Measurements from ENCODE around the gene AP1M1.
A peak's percentile ranks its signal among the peaks of the same experiment; 100 is the strongest.

Gene AP1M1

DNA sequence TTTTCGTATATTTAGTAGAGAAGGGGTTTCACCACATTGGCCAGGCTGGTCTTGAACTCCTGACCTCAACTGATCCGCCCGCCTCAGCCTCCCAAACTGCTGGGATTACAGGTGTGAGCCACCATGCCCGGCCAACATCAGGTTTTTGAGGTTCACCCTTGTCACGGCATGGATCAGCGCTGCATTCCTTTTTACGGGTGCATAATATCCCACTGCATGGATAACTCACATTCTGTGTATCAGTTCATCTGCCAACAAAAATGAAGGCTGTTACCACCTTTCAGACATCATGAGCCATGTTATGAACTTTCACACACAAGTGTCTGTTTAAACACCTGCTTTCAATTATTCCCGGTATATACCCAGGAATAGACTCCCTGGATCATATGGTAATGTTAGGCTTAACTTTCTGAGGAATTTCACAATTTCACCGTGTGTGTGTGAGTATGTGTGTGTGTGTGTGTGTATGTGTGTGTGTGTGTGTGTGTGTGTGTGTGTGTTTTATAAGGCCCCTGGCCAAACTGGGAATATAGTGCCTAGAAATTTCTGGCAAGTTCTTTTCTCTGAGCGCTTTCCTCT is 52.2 kb downstream of the AP1M1 start:
- TF ChIP-seq, protein P1, sequence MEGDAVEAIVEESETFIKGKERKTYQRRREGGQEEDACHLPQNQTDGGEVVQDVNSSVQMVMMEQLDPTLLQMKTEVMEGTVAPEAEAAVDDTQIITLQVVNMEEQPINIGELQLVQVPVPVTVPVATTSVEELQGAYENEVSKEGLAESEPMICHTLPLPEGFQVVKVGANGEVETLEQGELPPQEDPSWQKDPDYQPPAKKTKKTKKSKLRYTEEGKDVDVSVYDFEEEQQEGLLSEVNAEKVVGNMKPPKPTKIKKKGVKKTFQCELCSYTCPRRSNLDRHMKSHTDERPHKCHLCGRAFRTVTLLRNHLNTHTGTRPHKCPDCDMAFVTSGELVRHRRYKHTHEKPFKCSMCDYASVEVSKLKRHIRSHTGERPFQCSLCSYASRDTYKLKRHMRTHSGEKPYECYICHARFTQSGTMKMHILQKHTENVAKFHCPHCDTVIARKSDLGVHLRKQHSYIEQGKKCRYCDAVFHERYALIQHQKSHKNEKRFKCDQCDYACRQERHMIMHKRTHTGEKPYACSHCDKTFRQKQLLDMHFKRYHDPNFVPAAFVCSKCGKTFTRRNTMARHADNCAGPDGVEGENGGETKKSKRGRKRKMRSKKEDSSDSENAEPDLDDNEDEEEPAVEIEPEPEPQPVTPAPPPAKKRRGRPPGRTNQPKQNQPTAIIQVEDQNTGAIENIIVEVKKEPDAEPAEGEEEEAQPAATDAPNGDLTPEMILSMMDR (IDR thresholded peaks at IDR 0.05; ENCODE audit: low read depth, low read length, missing control alignments), result no peak
- in situ Hi-C loops (cut with HindIII; ENCODE audit: low sequenced_read_pairs), result loop anchor here (5.0 kb wide), 1 partner anchor 122 kb away; no protein-coding TSS in a partner anchor
- H3K4me3 ChIP-seq (ENCODE audit: low read depth, low read length), result no peak overlapping the region
- DNase-seq (ENCODE audit: low read depth), result peak; percentile 34

DNA sequence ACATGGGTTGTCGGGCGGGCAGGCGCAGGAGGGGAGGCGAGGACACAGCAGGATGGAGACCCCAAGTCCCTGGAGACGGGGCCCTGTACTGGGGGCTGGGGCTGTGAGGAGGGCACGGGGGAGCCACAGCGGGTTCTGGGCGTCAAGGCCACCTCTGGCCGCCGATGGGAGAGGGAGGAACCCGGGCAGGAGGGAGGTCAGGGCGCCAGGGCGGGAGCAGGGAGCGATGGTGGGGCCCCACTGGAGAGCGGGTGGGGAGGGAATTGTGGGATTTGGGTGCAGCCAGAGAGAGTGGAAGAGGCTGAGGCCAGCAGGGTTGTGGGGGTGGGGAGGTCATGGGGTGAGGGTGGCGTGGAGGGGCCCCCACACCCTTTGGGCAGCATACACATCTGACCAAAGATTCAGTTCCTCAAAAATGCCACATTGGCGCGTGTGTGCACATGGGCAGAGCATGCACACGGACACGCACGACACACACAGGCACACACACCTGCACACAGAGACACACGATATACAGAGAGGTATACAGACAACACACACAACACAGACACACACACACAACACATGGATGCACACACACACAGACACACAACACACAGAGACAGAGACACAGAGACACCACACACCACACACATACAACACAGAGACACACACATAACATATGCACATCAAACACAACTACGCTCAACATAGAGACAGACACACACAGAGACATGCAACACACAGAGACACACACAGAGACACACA is 54.9 kb downstream of the AP1M1 start:
- TF ChIP-seq, protein P1 (IDR thresholded peaks at IDR 0.05; ENCODE audit: low read depth, low read length, missing control alignments), result no peak
- in situ Hi-C loops (cut with HindIII; ENCODE audit: low sequenced_read_pairs), result no loop called here
- DNase-seq (ENCODE audit: low read depth), result no peak
- no peak overlapping the region for H3K4me3 ChIP-seq (ENCODE audit: low read depth, low read length)

DNA sequence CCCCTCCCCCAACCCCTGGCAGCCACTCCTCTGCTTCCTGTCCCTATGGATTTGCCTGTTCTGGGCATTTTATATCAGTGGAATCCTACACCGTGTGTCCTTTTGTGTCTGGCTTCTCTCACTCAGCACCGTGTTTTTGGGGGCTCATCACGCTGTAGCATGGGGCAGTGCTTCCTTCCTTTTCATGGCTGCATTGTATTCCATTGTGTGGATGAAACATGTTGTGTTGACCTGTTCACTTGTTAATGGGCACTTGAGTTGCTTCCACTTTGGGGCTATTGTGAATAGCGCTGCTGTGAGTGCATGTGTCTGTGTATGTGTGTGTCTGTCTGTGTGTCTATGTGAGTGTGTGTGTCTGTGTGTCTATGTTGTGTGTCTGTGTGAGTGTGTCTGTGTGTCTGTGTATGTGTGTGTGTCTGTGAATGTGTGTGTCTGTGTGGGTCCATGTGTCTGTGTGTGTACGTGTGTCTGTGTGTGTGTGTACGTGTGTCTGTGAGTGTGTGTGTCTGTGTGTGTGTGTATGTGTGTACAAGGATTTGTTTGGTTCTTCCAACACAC is 57.2 kb downstream of the AP1M1 start:
- in situ Hi-C loops (cut with HindIII; ENCODE audit: low sequenced_read_pairs), result no loop called here
- no peak for DNase-seq (ENCODE audit: low read depth)
- TF ChIP-seq, protein P1 (IDR thresholded peaks at IDR 0.05; ENCODE audit: low read depth, low read length, missing control alignments), result no peak
- H3K4me3 ChIP-seq (ENCODE audit: low read depth, low read length), result no peak overlapping the region

DNA sequence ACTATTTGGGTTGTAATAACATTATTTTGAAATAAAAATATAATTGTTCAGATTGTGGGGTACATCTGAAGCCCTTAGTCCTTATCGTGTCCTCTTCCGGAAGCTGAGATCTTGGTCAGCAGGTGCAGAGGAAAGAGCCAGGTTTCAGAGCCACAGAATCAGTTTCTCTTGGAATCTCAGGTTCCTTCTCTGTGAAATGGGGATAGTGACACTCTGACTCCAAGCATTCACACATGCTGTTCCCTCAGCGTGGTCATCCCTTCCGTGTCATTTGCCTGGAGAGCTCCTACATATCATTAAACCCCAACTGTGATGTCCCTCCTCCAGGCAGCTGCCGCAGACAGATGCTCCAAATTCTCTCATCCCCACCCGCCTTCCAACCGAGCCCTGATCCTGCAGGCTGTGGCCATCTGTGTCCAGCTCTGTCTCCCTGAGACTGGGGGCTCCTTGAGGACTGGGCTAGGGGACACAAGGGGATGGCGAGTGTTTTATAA is 59.8 kb downstream of the AP1M1 start:
- H3K4me3 ChIP-seq (ENCODE audit: low read depth, low read length), result no peak overlapping the region
- TF ChIP-seq, protein P1 (IDR thresholded peaks at IDR 0.05; ENCODE audit: low read depth, low read length, missing control alignments), result no peak
- no peak for DNase-seq (ENCODE audit: low read depth)
- in situ Hi-C loops (cut with HindIII; ENCODE audit: low sequenced_read_pairs), result no loop called here

DNA sequence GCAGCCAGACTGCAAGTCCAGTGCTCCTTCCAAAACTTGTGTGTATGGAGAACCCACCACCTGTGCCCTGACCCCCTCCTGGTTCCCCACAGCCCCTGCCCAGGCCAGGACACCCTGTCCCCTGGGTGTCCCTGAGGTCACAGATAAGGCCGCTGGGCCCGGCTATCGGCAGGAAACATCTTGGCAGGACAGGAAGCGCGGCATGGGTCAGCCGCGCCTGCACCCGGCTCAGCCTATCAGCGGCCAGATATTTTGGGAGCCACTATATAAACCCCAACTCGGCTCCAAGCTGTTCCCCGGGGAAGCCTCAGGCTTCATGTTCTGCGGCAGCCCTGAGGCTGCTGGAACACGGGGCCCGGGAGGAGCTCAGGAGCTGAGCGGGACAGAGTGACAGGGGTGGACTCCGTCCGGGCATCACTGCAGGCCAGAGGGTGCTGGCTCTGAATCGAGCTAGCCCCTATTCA is 60.8 kb downstream of the AP1M1 start:
- in situ Hi-C loops (cut with HindIII; ENCODE audit: low sequenced_read_pairs), result no loop called here
- DNase-seq (ENCODE audit: low read depth), result no peak
- TF ChIP-seq, protein P1 (IDR thresholded peaks at IDR 0.05; ENCODE audit: low read depth, low read length, missing control alignments), result no peak
- no peak overlapping the region for H3K4me3 ChIP-seq (ENCODE audit: low read depth, low read length)

DNA sequence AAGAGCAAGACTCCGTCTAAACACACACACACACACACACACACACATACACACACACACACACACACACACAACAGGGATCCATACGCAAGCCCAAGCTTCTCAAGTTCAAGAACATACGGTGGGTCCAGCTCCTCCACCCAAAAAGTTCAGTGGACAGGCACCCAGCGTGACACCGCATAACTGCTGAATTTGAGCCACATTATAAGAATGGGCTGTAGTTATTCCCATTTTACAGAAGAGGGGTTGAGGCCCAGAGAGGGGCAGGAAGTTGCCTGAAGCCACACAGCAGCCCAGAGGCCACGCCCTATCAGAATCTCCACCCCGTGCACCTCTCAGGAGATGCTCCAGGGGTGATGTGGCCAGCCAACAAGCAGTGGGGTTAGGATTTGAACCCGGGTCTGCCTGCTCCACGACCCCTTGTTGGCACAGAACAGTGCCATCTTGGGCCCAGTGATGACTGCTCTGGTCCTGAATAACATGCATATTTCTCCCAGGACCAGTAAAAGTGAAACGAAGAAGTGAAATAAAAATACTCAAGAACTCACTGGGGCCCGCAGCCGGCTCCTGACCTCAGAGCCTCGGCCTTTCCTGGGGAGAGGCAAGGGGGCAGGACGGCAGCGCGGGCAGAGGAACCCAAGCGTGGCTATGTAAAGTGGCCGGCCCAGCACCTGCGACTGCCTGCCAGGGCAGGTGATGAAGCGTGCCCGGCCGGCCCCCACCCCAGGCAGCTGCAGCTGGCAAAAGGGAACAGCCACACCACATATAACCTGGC is 61.9 kb downstream of the AP1M1 start:
- H3K4me3 ChIP-seq (ENCODE audit: low read depth, low read length), result no peak overlapping the region
- TF ChIP-seq, protein P1 (IDR thresholded peaks at IDR 0.05; ENCODE audit: low read depth, low read length, missing control alignments), result no peak
- no peak for DNase-seq (ENCODE audit: low read depth)
- in situ Hi-C loops (cut with HindIII; ENCODE audit: low sequenced_read_pairs), result no loop called here
